B cell (primary cell): ENCODE measurements around the gene SCGB1D2. TPM values are rescaled to one million over a fixed set of nuclear protein-coding genes. Genes with fewer than 3 reads are reported as not detected.

Experiments used
- ATAC-seq: fragments of 200-7000 bp; cut with Tn5 transposase; one replicate; pipeline ENCODE4 v1.10.0; 2021; ENCODE audit warnings: low read depth, mild to moderate bottlenecking, moderate number of reproducible peaks, moderate library complexity
- CTCF ChIA-PET: fragments of 350-600 bp; sonication (Branson Sonifier 250); formaldehyde crosslinking; loops from one replicate; lab custom pipeline; 2021; ENCODE audit warnings: antibody characterized with exemption, inconsistent platforms; lab: Charles Lee
- POLR2A ChIA-PET: fragments of 350-600 bp; sonication (Branson Sonifier 250); formaldehyde crosslinking; loops from one replicate; lab custom pipeline; 2021; ENCODE audit warnings: antibody characterized with exemption; lab: Charles Lee
- DNase-seq: peaks from one replicate; pipeline ENCODE4 v3.0.0; 2013
- H2AFZ ChIP-seq: 2 replicates; pipeline ENCODE4 v1.6.1; 2012; ENCODE audit warnings: mild to moderate bottlenecking, low read depth, low read length; ENCODE audit not compliant: insufficient read depth, poor library complexity, severe bottlenecking
- H3K27ac ChIP-seq, 2 donors: 1 replicate in 1 of 2; 2 replicates in 1 of 2; pipeline ENCODE4 v1.5.1; 2012 to 2013; ENCODE audit warnings: low read length in 2 of 2, mild to moderate bottlenecking in 2 of 2, moderate library complexity in 1 of 2
- H3K27me3 ChIP-seq, 4 experiments: fragments of 200-600 bp in 1 of 4; sonication (generic) in 1 of 4; replicated peaks in 1 of 4; 1 replicate in 2 of 4; 2 replicates in 2 of 4; pipeline versions ENCODE4 v1.6.1 to v1.7.0; 2013 to 2016; ENCODE audit warnings: low read length in 3 of 4, mild to moderate bottlenecking in 2 of 4, mixed read lengths in 1 of 4, moderate library complexity in 1 of 4; ENCODE audit not compliant: insufficient read depth in 4 of 4, control insufficient read depth in 3 of 4; ENCODE audit errors: control extremely low read depth in 1 of 4
- H3K36me3 ChIP-seq, 2 experiments: replicated peaks in 1 of 2; 1 replicate in 1 of 2; 2 replicates in 1 of 2; pipeline versions ENCODE4 v1.6.1 to v1.7.1; 2013; ENCODE audit warnings: low read length in 1 of 2; ENCODE audit not compliant: insufficient read depth in 2 of 2, control insufficient read depth in 1 of 2; ENCODE audit errors: control extremely low read depth in 1 of 2, extremely low read depth in 1 of 2
- H3K4me1 ChIP-seq, 2 donors: fragments of 200-600 bp in 1 of 2; sonication (generic) in 1 of 2; 1 replicate in 1 of 2; 2 replicates in 1 of 2; pipeline versions ENCODE4 v1.5.1 to v1.6.1; 2013 to 2017; ENCODE audit warnings: low read length in 2 of 2; ENCODE audit not compliant: control insufficient read depth in 2 of 2, insufficient read depth in 2 of 2
- H3K4me2 ChIP-seq: replicated peaks from 2 replicates; pipeline ENCODE3; 2012; ENCODE audit warnings: mild to moderate bottlenecking, low read depth, low read length; ENCODE audit not compliant: poor library complexity, severe bottlenecking
- H3K4me3 ChIP-seq, 5 experiments: fragments of 200-600 bp in 1 of 5; sonication (generic) in 1 of 5; 1 replicate in 3 of 5; 2 replicates in 2 of 5; pipeline versions ENCODE4 v1.5.1 to v1.7.0; 2011 to 2016; ENCODE audit warnings: low read length in 4 of 5, mild to moderate bottlenecking in 4 of 5, low read depth in 2 of 5, control low read depth in 1 of 5, moderate library complexity in 1 of 5; ENCODE audit not compliant: insufficient read depth in 1 of 5; ENCODE audit errors: control extremely low read depth in 1 of 5, extremely low read depth in 1 of 5
- H3K79me2 ChIP-seq: fragments of 200-600 bp; sonication (generic); one replicate; pipeline ENCODE4 v1.6.0; 2016; ENCODE audit warnings: low read length; ENCODE audit not compliant: control insufficient read depth, insufficient read depth
- H3K9ac ChIP-seq: fragments of 200-600 bp; sonication (generic); 2 replicates; pipeline ENCODE4 v1.6.1; 2017; ENCODE audit warnings: mild to moderate bottlenecking, low read length, moderate library complexity
- H3K9me3 ChIP-seq, 3 donors: one replicate each; pipeline versions ENCODE4 v1.6.1 to v1.7.1; 2013; ENCODE audit warnings: low read length in 2 of 3; ENCODE audit not compliant: control insufficient read depth in 2 of 3, insufficient read depth in 1 of 3; ENCODE audit errors: control extremely low read depth in 1 of 3
- H4K20me1 ChIP-seq: 2 replicates; pipeline ENCODE4 v1.6.0; 2012; ENCODE audit warnings: mild to moderate bottlenecking, low read length; ENCODE audit not compliant: insufficient read depth, control insufficient read depth, poor library complexity, severe bottlenecking
- H3K27ac Mint-ChIP-seq: one replicate; pipeline ENCODE4 v1.8.0; 2021; ENCODE audit warnings: mixed read lengths
- H3K27me3 Mint-ChIP-seq: one replicate; pipeline ENCODE4 v1.8.0; 2021; ENCODE audit warnings: mixed read lengths
- H3K4me1 Mint-ChIP-seq: one replicate; pipeline ENCODE4 v1.8.0; 2021; ENCODE audit warnings: mixed read lengths
- H3K4me3 Mint-ChIP-seq: one replicate; pipeline ENCODE4 v1.8.0; 2021; ENCODE audit warnings: mixed read lengths
- H3K9me3 Mint-ChIP-seq: one replicate; pipeline ENCODE4 v1.8.0; 2022; ENCODE audit warnings: mixed read lengths; ENCODE audit not compliant: insufficient read depth
- CTCF ChIP-seq: fragments of 200-600 bp; IDR thresholded peaks from one replicate; pipeline ENCODE4 v1.8.0; 2022; ENCODE audit warnings: antibody characterized with exemption, mild to moderate bottlenecking
- EZH2 ChIP-seq: IDR thresholded peaks from 2 replicates; pipeline ENCODE4 v1.6.1; 2012; ENCODE audit warnings: borderline replicate concordance, low read depth, mild to moderate bottlenecking, moderate library complexity, low read length; ENCODE audit not compliant: insufficient read depth, poor library complexity, severe bottlenecking
- WGBS: methylation state at CpG from one replicate; pipeline ENCODE4 v1.1.5; 2013; ENCODE audit warnings: missing lambda C conversion rate; ENCODE audit not compliant: insufficient coverage; 5-methylcytosine and 5-hydroxymethylcytosine counted together
- intact Hi-C: fragments of 100-400 bp; cut with micrococcal nuclease; formaldehyde crosslinking; loops from one replicate; pipeline ENCODE4 v1.10.0; 2022
- polyA plus RNA-seq: library from polyadenylated mRNA; depleted of rRNA; stranded (reverse); fragments of >200 nt; gene quantifications from 2 replicates; pipeline ENCODE4 v1.2.3, GENCODE V29; 2012
- total RNA-seq, 2 donors: library from RNA; stranded (reverse); fragments of 120-200 nt in 1 of 2; gene quantifications; 1 replicate in 1 of 2; 2 replicates in 1 of 2; pipeline versions ENCODE4 v1.2.3 to v1.2.4, GENCODE V29; 2013 to 2022

The SCGB1D2 gene
- total and polyA plus RNA-seq, 2 donors (not counting 1 experiment from before 2014, with no cell fraction given) = not detected

DNA sequence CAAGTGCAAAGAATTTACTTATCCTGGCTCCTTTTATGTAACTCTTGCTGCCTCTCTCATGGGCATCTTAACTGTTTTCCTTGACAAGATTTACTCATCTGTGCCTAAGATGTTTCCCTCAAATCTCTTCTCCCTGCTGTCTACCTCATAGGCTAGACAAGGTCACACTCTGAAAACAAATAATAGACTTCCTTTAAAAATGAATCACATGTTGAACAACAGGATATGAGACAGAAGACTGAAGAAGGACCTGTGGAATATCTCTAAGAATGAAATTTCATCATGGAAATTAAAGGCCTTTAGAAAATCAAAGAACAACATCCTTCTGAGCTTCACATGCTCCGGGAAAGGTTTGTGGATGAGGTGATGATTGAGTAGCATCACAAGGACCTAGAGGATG is 22.0 kb downstream of the SCGB1D2 start:
- DNase-seq (no peak), ATAC-seq (no peak)
- no peak overlapping the region for H3K9ac ChIP-seq
- no peaks in the 10 kb centered on the region for H3K36me3 ChIP-seq
- H3K4me3 ChIP-seq = no peak overlapping the region
- H3K27ac ChIP-seq = no peak overlapping the region
- Mint-ChIP-seq H3K27ac (no peak overlapping the region), H3K27me3 (peaks cover 42% of the 10 kb centered on the region), H3K9me3 (no peaks in the 10 kb centered on the region), H3K4me1 (no peaks in the 10 kb centered on the region), H3K4me3 (no peak overlapping the region)
- 100% methylated on average over 1 of the region's 1 CpG for WGBS
- no peaks in the 10 kb centered on the region for H3K79me2 ChIP-seq
- ChIA-PET POLR2A (no interaction called here), CTCF (no interaction called here)
- no peak overlapping the region for H3K4me2 ChIP-seq
- no peak for TF ChIP-seq CTCF
- no peak for TF ChIP-seq EZH2
- no peak overlapping the region for H2AFZ ChIP-seq
- H3K27me3 ChIP-seq = peaks cover 0 to 22% (median 0%) of the 10 kb centered on the region in 4 experiments
- H4K20me1 ChIP-seq = no peaks in the 10 kb centered on the region
- no peaks in the 10 kb centered on the region for H3K4me1 ChIP-seq
- peaks cover 0 to 2% (median 0%) of the 10 kb centered on the region in 3 donors for H3K9me3 ChIP-seq
- intact Hi-C loops = no loop called here

GRCh38 chr11:62266558-62266957 is 24.5 kb downstream of the SCGB1D2 start:
- Histone ChIP-seq H4K20me1 (no peaks in the 10 kb centered on the region), H3K4me2 (no peak overlapping the region), H3K4me3 (no peak overlapping the region), H3K9ac (no peak overlapping the region), H3K9me3 (peaks cover 0 to 2% (median 0%) of the 10 kb centered on the region in 3 donors), H2AFZ (no peak overlapping the region), H3K79me2 (no peaks in the 10 kb centered on the region), H3K27me3 (peaks cover 0 to 22% (median 0%) of the 10 kb centered on the region in 4 experiments), H3K4me1 (no peaks in the 10 kb centered on the region), H3K36me3 (no peaks in the 10 kb centered on the region), H3K27ac (no peak overlapping the region)
- POLR2A ChIA-PET = no interaction called here
- TF ChIP-seq EZH2 (no peak), CTCF (no peak)
- H3K27me3 Mint-ChIP-seq = peaks cover 40% of the 10 kb centered on the region
- H3K9me3 Mint-ChIP-seq = no peaks in the 10 kb centered on the region
- intact Hi-C loops = no loop called here
- no peak overlapping the region for H3K27ac Mint-ChIP-seq
- H3K4me3 Mint-ChIP-seq = no peak overlapping the region
- 90% methylated on average over 4 of the region's 4 CpGs for WGBS
- no peaks in the 10 kb centered on the region for H3K4me1 Mint-ChIP-seq
- CTCF ChIA-PET = no interaction called here
- DNase-seq (no peak), ATAC-seq (no peak)
